GM12891 (cell line): ENCODE data around the gene KIFAP3.

ENCODE experiments used
- POLR2A ChIP-seq: IDR thresholded peaks from 2 replicates; pipeline ENCODE4 v1.6.1; 2011; ENCODE audit warnings: low read depth, low read length, control low read depth
- POLR2AphosphoS5 ChIP-seq: IDR thresholded peaks from 2 replicates; pipeline ENCODE4 v1.6.1; 2011; ENCODE audit warnings: low read depth, low read length, control low read depth
- POU2F2 ChIP-seq: IDR thresholded peaks from 2 replicates; pipeline ENCODE4 v1.6.1; 2011; ENCODE audit warnings: low read depth, mild to moderate bottlenecking, control low read depth, low read length, moderate library complexity
- TAF1 ChIP-seq: IDR thresholded peaks from 2 replicates; pipeline ENCODE4 v1.6.1; 2011; ENCODE audit warnings: low read depth, low read length, control low read depth

- no peak for TF ChIP-seq POLR2A
- TF ChIP-seq POLR2AphosphoS5 = no peak
- no peak for TF ChIP-seq TAF1
- TF ChIP-seq POU2F2 = no peak
Measured at GRCh38 chr1:170027760-170028159, 46.7 kb downstream of the KIFAP3 start.
